Middle frontal gyrus (tissue), 1 donor: ENCODE data around the gene SLC25A43.
"Not testable (repeated sequence)": the region's sequence is repeated elsewhere in the genome, so short reads cannot be mapped to it uniquely, and the experiment has no call there.

Experiments used
- DNase-seq: peaks from one replicate; pipeline ENCODE4 v3.0.0-alpha.2; 2015; ENCODE audit warnings: low spot score; ENCODE audit errors: extremely low spot score

The SLC25A43 gene

GRCh38 chrX:119407681-119408080 lies 8.5 kb downstream of the SLC25A43 start:
- no peak for DNase-seq

GRCh38 chrX:119410027-119410819 lies 11.1 kb downstream of the SLC25A43 start:
- no peak for DNase-seq

DNA sequence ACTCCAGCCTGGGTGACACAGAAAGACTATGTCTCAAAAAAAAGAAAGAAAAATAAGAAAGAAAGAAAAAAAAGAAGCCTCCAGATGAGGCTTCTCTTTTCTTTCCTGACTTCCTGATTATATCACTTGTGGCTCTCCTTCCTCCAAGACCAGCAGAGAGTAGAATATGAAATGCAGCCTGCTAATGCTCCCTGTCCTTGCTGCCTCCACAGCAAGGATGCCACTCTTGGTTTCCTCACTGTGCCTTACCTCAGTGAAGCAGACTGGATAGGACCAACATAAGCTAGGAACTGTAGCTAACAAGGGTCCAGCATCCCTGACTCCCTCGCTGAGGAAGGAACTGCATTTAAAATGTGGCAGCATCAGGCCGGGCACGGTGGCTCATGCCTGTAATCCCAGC lies 11.7 kb downstream of the SLC25A43 start:
- DNase-seq, result no peak

GRCh38 chrX:119411959-119412358 lies 12.8 kb downstream of the SLC25A43 start:
- no peak for DNase-seq

- DNase-seq, result no peak
These were observed 18.2 kb downstream of the SLC25A43 start for GRCh38 chrX:119417376-119417775.

GRCh38 chrX:119417842-119418241 lies 18.7 kb downstream of the SLC25A43 start:
- DNase-seq, result no peak

GRCh38 chrX:119419146-119419545 lies 20.0 kb downstream of the SLC25A43 start:
- no peak for DNase-seq

DNA sequence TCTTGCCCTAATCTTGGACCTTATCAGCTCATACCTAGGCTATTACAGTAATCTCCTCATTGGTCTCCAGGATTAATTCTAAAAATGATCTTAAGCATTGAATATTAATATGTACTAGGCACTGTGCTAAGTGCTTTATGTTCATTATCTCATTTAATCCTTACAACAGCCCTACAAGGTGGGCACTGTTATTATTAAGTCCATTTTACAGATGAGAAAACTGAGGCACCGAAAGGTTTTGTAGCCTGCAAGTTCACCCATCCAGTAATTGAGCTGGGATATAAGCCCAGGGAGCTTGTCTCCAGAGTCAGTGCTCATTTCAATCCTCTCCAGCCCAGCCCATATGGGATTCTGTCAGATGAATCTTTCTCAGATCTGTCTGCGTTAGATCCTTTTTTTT lies 20.8 kb downstream of the SLC25A43 start:
- no peak for DNase-seq

- no peak for DNase-seq
These were observed 22.0 kb downstream of the SLC25A43 start for GRCh38 chrX:119421016-119421705.

GRCh38 chrX:119423631-119424030 lies 24.5 kb downstream of the SLC25A43 start:
- DNase-seq, result no peak

DNA sequence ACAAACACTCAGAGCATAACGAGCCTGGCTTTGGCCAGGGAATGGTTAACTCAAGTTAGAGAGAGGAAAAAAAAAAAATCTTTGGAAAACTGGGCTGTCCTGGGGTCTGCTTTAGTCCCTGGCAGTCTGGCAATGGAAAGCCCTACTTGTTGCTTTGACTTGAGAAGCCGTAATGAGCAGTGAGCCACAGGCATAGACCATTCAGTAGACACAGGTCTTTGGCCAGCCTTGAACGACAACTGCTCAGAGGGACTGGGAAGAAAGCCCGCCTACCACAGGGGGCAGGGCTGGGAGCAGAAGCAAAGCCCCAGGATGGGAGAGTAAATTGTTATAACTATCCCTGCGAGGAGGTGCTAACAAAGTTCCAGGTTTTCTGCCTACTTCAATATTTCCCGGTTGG lies 25.9 kb downstream of the SLC25A43 start:
- no peak for DNase-seq

GRCh38 chrX:119427024-119427794 lies 28.1 kb downstream of the SLC25A43 start:
- DNase-seq, result no peak

DNA sequence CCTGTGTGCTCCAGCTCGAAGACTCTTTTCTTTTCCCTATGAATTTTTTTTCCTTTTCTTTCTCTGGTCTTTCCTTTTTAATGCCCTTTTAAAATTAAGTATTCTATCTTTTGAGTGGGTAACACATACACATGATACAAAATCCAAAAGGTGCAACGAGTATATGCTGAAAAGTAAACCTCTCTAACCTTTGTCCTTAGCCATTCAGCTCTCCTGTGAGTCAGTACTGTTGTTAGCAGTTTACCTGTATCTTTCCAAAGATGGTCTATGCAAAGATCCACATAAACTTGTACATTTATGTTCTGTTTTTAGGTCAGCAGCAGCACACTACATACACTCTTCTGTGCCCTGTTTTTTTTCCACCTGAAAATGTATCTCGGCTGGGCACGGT lies 28.7 kb downstream of the SLC25A43 start:
- DNase-seq, result no peak

DNA sequence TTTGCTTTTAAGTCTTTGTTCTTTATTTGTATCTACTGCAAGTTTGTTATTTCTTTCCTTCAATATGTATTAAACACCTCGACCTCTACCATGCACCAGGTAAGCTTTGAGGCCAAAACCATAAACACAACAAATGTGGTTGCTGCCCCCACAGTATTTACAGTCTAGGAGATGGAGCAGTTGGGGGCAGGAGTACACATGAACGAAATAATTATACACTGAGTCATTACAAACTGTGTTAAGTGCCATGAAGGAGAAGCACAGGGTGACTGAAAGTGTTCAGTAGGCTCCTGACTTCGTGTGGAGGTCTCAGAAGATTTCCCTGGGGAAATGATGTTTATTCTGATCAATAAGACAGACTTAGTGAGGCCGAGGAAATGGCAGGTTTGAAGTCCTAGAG lies 30.3 kb downstream of the SLC25A43 start:
- no peak for DNase-seq

DNA sequence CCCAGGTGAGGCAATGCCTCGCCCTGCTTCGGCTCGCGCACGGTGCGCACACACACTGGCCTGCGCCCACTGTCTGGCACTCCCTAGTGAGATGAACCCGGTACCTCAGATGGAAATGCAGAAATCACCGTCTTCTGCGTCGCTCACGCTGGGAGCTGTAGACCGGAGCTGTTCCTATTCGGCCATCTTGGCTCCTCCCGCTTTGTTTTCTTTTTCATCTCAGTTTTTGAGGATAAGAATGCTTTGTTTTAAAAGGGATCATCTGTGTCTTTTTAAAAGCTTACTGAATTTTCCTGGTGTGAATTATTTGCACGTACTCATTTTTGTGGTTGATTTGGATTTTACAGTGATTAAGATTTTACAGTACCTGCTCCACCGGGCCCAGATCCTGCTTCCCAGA lies 42.2 kb downstream of the SLC25A43 start:
- not testable (repeated sequence) for DNase-seq

DNA sequence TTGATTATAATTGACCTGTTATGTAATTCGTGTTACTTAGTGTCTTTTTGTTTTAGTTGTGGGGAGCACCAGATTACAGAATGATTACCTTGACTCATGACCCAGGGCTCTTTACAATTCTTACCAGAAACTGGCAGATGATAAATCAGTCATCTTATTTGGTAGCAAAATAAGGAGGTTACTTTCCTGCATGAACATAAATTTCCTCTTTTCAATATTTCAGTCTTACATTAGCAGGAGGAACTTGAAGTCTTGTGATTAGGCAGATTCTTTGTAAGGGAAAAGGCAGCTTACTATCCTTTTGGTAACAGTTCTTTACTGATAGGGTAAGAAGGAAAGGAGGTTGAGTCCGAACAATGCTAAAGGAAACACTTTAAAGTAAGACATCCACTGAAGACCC lies 43.1 kb downstream of the SLC25A43 start:
- DNase-seq, result no peak

DNA sequence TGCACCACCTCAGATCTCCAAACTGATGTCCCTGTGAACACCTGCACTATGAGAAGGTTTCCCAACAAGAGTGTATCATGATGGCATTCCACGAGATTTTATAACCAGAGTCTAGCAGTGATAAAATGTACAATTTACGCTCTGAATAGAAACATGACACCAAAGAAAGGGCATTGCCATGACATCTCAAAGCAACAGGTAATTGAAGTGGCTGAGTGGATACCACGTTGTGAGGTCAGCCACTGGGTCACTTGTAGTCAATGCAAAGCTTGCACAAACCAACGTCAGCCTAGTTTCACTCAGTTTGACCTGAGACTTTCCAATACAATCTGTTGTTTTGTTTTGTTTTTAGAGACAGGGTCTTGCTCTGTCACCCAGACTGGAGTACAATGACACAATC lies 54.1 kb downstream of the SLC25A43 start:
- no peak for DNase-seq

GRCh38 chrX:119455264-119455663 lies 56.1 kb downstream of the SLC25A43 start:
- no peak for DNase-seq

GRCh38 chrX:119459181-119459580 lies 60.0 kb downstream of the SLC25A43 start:
- no peak for DNase-seq

- DNase-seq, result no peak
These were observed 66.4 kb downstream of the SLC25A43 start for GRCh38 chrX:119465555-119465954.

DNA sequence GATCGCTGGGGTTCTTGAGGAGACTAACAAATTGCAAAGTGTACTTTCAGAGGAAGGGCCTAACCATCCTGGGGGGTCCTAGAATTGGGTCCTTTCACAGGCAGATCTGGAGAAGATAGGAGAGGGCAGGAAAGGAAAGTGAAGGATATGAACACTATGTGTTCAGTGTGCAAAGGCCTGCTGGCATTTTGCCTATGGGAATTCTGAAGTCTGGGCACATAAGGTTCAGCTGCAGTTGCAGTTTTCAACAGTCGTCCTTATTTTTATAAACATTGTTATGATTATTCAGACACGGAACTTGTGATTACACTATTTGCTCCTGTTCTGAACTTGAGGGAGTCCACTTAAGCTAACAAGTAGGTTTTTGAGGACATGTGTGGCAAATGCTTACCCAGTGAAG lies 67.8 kb downstream of the SLC25A43 start:
- no peak for DNase-seq

DNA sequence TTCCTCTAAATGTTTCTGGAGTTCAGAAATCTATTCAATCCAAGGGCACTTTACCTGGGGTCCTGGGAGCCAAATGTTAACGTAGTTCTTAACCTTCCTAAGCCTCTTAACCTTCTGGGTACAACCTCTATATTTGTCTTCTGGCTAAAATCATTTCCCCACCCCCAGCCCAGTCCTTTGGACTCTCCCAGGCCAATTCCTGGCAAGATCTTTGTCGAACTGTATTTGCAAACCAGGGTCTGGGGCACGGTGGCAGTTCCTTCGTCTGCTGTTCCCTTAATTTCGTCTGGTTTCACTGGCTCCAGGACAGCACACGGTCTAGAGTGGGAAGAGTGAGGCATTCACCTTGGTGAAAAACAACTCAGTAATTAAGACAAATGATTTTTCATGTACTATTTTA lies 68.3 kb downstream of the SLC25A43 start:
- no peak for DNase-seq
